H9 (cell line): ENCODE measurements around the gene ATP6V1B1. TPM values are rescaled to one million over a fixed set of nuclear protein-coding genes. Genes with fewer than 3 reads are reported as not detected.
A peak's percentile ranks its signal among the peaks of the same experiment; 100 is the strongest.

Experiments
- DNase-seq: peaks from one replicate; pipeline ENCODE4 v3.0.0-alpha.2; 2017
- H2AFZ ChIP-seq: one replicate; pipeline ENCODE4 v1.6.1; 2013; ENCODE audit warnings: mild to moderate bottlenecking, low read length, control low read depth, moderate library complexity
- H2AK5ac ChIP-seq: 2 replicates; pipeline ENCODE4 v1.6.1; 2013; ENCODE audit warnings: low read length, control low read depth, mixed read lengths; ENCODE audit not compliant: insufficient read length
- H2BK120ac ChIP-seq: one replicate; pipeline ENCODE4 v1.6.1; 2013; ENCODE audit warnings: low read depth, mild to moderate bottlenecking, low read length, control low read depth, inconsistent platforms; ENCODE audit not compliant: poor library complexity, severe bottlenecking
- H2BK12ac ChIP-seq: 2 replicates; pipeline ENCODE4 v1.6.1; 2013; ENCODE audit warnings: low read length, control low read depth, mixed read lengths, low read depth; ENCODE audit not compliant: insufficient read length
- H2BK15ac ChIP-seq: 2 replicates; pipeline ENCODE4 v1.6.1; 2013; ENCODE audit warnings: low read depth, low read length, control low read depth
- H2BK20ac ChIP-seq: one replicate; pipeline ENCODE4 v1.6.1; 2013; ENCODE audit warnings: low read depth, mild to moderate bottlenecking, low read length, control low read depth, inconsistent platforms; ENCODE audit not compliant: poor library complexity, severe bottlenecking
- H2BK5ac ChIP-seq: 2 replicates; pipeline ENCODE4 v1.6.1; 2013; ENCODE audit warnings: low read length, control low read depth, mixed read lengths; ENCODE audit not compliant: insufficient read length
- H3K14ac ChIP-seq: 2 replicates; pipeline ENCODE4 v1.6.1; 2013; ENCODE audit warnings: low read length, control low read depth; ENCODE audit not compliant: insufficient read depth
- H3K18ac ChIP-seq: 2 replicates; pipeline ENCODE4 v1.6.1; 2013; ENCODE audit warnings: low read depth, mild to moderate bottlenecking, mixed read lengths, low read length, control low read depth; ENCODE audit not compliant: insufficient read length
- H3K23ac ChIP-seq: 2 replicates; pipeline ENCODE4 v1.6.1; 2013; ENCODE audit warnings: low read length, control low read depth, mixed read lengths, low read depth; ENCODE audit not compliant: insufficient read length
- H3K23me2 ChIP-seq: 2 replicates; pipeline ENCODE4 v1.6.1; 2013; ENCODE audit warnings: low read depth, mild to moderate bottlenecking, mixed read lengths, low read length, control low read depth; ENCODE audit not compliant: insufficient read length, poor library complexity, severe bottlenecking
- H3K27ac ChIP-seq: 2 replicates; pipeline ENCODE4 v1.5.1; 2013; ENCODE audit warnings: low read length, control low read depth, mixed read lengths, low read depth; ENCODE audit not compliant: insufficient read length
- H3K27me3 ChIP-seq: 2 replicates; pipeline ENCODE4 v1.6.1; 2013; ENCODE audit warnings: low read length, control low read depth, inconsistent platforms; ENCODE audit not compliant: insufficient read depth
- H3K4ac ChIP-seq: 2 replicates; pipeline ENCODE4 v1.6.1; 2013; ENCODE audit warnings: low read depth, mild to moderate bottlenecking, control low read depth, inconsistent platforms, low read length, moderate library complexity
- H3K4me1 ChIP-seq: 2 replicates; pipeline ENCODE4 v1.6.1; 2013; ENCODE audit warnings: low read length, control low read depth, inconsistent platforms; ENCODE audit not compliant: insufficient read depth
- H3K4me2 ChIP-seq: 2 replicates; pipeline ENCODE4 v1.6.1; 2013; ENCODE audit warnings: low read length, control low read depth, mixed read lengths; ENCODE audit not compliant: insufficient read length, insufficient read depth
- H3K56ac ChIP-seq: 2 replicates; pipeline ENCODE4 v1.6.1; 2013; ENCODE audit warnings: low read depth, mild to moderate bottlenecking, mixed read lengths, low read length, control low read depth; ENCODE audit not compliant: insufficient read length
- H3K79me1 ChIP-seq: 2 replicates; pipeline ENCODE4 v1.6.1; 2013; ENCODE audit warnings: low read depth, mild to moderate bottlenecking, moderate library complexity, low read length, control low read depth, inconsistent platforms; ENCODE audit not compliant: insufficient read depth, poor library complexity, severe bottlenecking
- H3K79me2 ChIP-seq: 2 replicates; pipeline ENCODE4 v1.6.1; 2013; ENCODE audit warnings: low read length, control low read depth, inconsistent platforms; ENCODE audit not compliant: insufficient read depth
- H3K9ac ChIP-seq: 2 replicates; pipeline ENCODE4 v1.6.1; 2013; ENCODE audit warnings: low read length, control low read depth, mixed read lengths; ENCODE audit not compliant: insufficient read length; ENCODE audit errors: extremely low read depth
- H3K9me3 ChIP-seq: one replicate; pipeline ENCODE4 v1.6.1; 2013; ENCODE audit warnings: low read depth, low read length, inconsistent platforms; ENCODE audit not compliant: control insufficient read depth
- H3T11ph ChIP-seq: one replicate; pipeline ENCODE4 v1.6.1; 2013; ENCODE audit warnings: mild to moderate bottlenecking, low read length, control low read depth, inconsistent platforms
- H4K20me1 ChIP-seq: one replicate; pipeline ENCODE4 v1.6.1; 2013; ENCODE audit not compliant: control insufficient read depth, insufficient read length, insufficient read depth
- H4K5ac ChIP-seq: 2 replicates; pipeline ENCODE4 v1.6.1; 2013; ENCODE audit warnings: low read depth, mild to moderate bottlenecking, mixed read lengths, low read length, control low read depth; ENCODE audit not compliant: insufficient read length
- H4K8ac ChIP-seq: replicated peaks from 2 replicates; pipeline ENCODE4 v1.6.1; 2013; ENCODE audit warnings: low read length, control low read depth, mixed read lengths, low read depth; ENCODE audit not compliant: insufficient read length
- H4K91ac ChIP-seq: 2 replicates; pipeline ENCODE4 v1.6.1; 2013; ENCODE audit warnings: low read depth, mild to moderate bottlenecking, moderate library complexity, mixed read lengths, low read length, control low read depth; ENCODE audit not compliant: insufficient read length
- H3K27ac Mint-ChIP-seq, 3 experiments: 2 replicates in 2 of 3; 3 replicates in 1 of 3; pipeline ENCODE4 v1.8.0; 2020 to 2021; ENCODE audit warnings: mixed read lengths in 3 of 3, mild to moderate bottlenecking in 1 of 3, moderate library complexity in 1 of 3
- H3K27me3 Mint-ChIP-seq: 2 replicates; pipeline ENCODE4 v1.8.0; 2021; ENCODE audit warnings: low read depth, mild to moderate bottlenecking, moderate library complexity, mixed read lengths
- H3K36me3 Mint-ChIP-seq, 3 experiments: 2 replicates in 2 of 3; 3 replicates in 1 of 3; pipeline ENCODE4 v1.8.0; 2020 to 2021; ENCODE audit warnings: low read depth in 3 of 3, mixed read lengths in 3 of 3; ENCODE audit not compliant: insufficient read depth in 1 of 3
- H3K4me1 Mint-ChIP-seq, 2 experiments: 2 replicates each; pipeline ENCODE4 v1.8.0; 2020; ENCODE audit warnings: mixed read lengths in 2 of 2
- H3K4me3 Mint-ChIP-seq, 2 experiments: 2 replicates in 1 of 2; 3 replicates in 1 of 2; pipeline ENCODE4 v1.8.0; 2020 to 2021; ENCODE audit warnings: mild to moderate bottlenecking in 2 of 2, mixed read lengths in 2 of 2, moderate library complexity in 1 of 2
- H3K9me3 Mint-ChIP-seq, 2 experiments: 2 replicates in 1 of 2; 3 replicates in 1 of 2; pipeline ENCODE4 v1.8.0; 2020; ENCODE audit warnings: mild to moderate bottlenecking in 2 of 2, mixed read lengths in 2 of 2, moderate library complexity in 1 of 2
- WGBS: extraction: QIAGEN DNeasy Blood & Tissue Kit; methylation state at CpG from one replicate; pipeline ENCODE4 v1.1.7; 2013; ENCODE audit warnings: missing lambda C conversion rate, low lambda C conversion rate, mixed read lengths; ENCODE audit not compliant: insufficient read length; ENCODE audit errors: extremely low coverage; 5-methylcytosine and 5-hydroxymethylcytosine counted together
- total RNA-seq: library from RNA; stranded (reverse); gene quantifications from 2 replicates; pipeline ENCODE4 v1.2.1, GENCODE V29; 2021
- TF ChIP-seq, protein P1 (sequence below): fragments of 200-600 bp; sonication (generic); conservative IDR thresholded peaks from 3 replicates; pipeline ENCODE4 v1.8.0; 2021; ENCODE audit warnings: antibody characterized with exemption, mild to moderate bottlenecking

ATP6V1B1 gene
- total RNA-seq, 1 experiment from 2014 or later = not detected

DNA sequence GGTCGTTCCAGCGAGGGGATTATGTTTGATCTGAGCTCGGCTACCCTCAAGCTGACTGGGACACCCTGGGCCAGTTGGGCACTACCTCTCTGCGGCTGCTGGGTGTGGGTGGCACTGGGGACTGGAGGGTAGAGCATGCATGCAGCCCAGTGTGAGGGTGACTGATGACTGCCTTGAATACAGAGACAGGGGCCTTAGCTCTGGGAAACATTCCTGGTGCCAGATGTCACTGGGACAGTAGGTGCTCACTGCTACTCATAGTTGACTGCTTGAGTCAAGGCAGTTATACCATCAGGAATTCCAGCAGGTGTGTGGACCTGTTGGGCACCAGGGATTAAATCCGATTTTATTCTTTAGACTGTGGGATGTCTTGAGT, 33.6 kb upstream of the ATP6V1B1 start:
- peak overlapping the region; percentile 37 for H3K4me2 ChIP-seq

More for the DNA sequence above, 33.6 kb upstream of the ATP6V1B1 start:
- Mint-ChIP-seq H3K36me3 (no peaks in the 10 kb centered on the region; a peak in 2 of 7 replicates), H3K27me3 (peaks cover 100% of the 10 kb centered on the region), H3K4me1 (peaks cover 28 to 61% of the 10 kb centered on the region in 2 experiments), H3K9me3 (peaks cover 0 to 3% of the 10 kb centered on the region in 2 experiments; a peak in 3 of 5 replicates), H3K27ac (no peak overlapping the region), H3K4me3 (peak overlapping the region; percentile 59 to 86)
- Histone ChIP-seq H3K27ac (no peak overlapping the region), H3K23ac (no peak overlapping the region), H3K14ac (no peak overlapping the region), H4K91ac (no peak overlapping the region), H3K27me3 (peaks cover 96% of the 10 kb centered on the region), H2BK12ac (no peak overlapping the region), H2AK5ac (no peak overlapping the region), H3K9ac (no peak overlapping the region), H2BK15ac (no peak overlapping the region), H3K79me2 (no peaks in the 10 kb centered on the region), H4K8ac (no peak overlapping the region), H3K79me1 (no peaks in the 10 kb centered on the region), H2BK120ac (no peak overlapping the region), H3K9me3 (no peaks in the 10 kb centered on the region), H3K56ac (no peak overlapping the region), H3K4me1 (peaks cover 3% of the 10 kb centered on the region; the same call in 1 of the 2 replicates), H3T11ph (no peak overlapping the region), H4K5ac (no peak overlapping the region), H3K23me2 (peaks cover 9% of the 10 kb centered on the region), H2AFZ (no peak overlapping the region), H4K20me1 (no peaks in the 10 kb centered on the region), H3K18ac (no peak overlapping the region), H2BK20ac (no peak overlapping the region), H3K4ac (no peak overlapping the region), H2BK5ac (no peak overlapping the region)
- no CpG with 5 or more reads among the region's 5 CpGs for WGBS
- TF ChIP-seq, protein P1, sequence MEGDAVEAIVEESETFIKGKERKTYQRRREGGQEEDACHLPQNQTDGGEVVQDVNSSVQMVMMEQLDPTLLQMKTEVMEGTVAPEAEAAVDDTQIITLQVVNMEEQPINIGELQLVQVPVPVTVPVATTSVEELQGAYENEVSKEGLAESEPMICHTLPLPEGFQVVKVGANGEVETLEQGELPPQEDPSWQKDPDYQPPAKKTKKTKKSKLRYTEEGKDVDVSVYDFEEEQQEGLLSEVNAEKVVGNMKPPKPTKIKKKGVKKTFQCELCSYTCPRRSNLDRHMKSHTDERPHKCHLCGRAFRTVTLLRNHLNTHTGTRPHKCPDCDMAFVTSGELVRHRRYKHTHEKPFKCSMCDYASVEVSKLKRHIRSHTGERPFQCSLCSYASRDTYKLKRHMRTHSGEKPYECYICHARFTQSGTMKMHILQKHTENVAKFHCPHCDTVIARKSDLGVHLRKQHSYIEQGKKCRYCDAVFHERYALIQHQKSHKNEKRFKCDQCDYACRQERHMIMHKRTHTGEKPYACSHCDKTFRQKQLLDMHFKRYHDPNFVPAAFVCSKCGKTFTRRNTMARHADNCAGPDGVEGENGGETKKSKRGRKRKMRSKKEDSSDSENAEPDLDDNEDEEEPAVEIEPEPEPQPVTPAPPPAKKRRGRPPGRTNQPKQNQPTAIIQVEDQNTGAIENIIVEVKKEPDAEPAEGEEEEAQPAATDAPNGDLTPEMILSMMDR = no peak
- DNase-seq = no peak
